ENCODE measurements around the gene DCAF8. TPM values are rescaled to one million over a fixed set of nuclear protein-coding genes. Genes with fewer than 3 reads are reported as not detected.

The DCAF8 gene
- total and polyA plus RNA-seq, 2 experiments from 2014 or later = 55.0 to 104 TPM

DNA sequence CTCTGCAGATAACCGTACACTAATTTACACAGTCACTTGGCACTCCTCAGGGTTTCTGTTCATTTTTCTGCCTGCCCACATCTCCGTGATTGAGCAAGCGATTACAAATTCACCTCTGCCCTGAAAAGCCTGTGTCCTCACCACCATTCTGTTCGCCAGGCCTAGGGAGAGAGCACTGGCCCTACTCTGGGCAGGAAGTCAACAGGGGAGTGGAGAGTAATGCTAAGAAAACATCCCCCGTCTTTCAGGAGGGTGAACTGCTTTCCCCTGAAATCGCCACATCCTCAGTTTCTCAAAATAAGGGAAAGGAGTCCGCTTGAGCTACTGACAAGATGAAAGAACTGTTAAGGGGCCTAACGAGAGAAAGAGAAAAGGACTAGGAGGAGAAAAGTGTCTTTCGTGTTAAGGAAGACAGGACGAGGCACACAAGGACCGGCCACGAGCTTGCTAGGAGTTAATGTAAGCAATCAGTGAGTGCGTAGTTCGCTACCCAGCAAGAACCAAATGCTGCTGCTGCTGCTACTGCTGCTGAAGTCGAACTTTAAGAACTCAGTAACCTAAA, 22.0 kb upstream of the DCAF8 start:
- Histone ChIP-seq H3K27me3 (ENCODE audit: insufficient read depth) (no peaks in the 10 kb centered on the region), H3K27ac (ENCODE audit: low read depth) (peak overlapping the region; percentile 39; the same call in 1 of the 2 replicates), H3K36me3 (ENCODE audit: insufficient read depth) (peaks cover 44% of the 10 kb centered on the region), H2AFZ (peak overlapping the region; percentile 7), H3K79me2 (replicated peaks; ENCODE audit: insufficient read depth) (peaks cover 21% of the 10 kb centered on the region), H3K4me1 (ENCODE audit: insufficient read depth) (peaks cover 14% of the 10 kb centered on the region), H3F3A (replicated peaks; ENCODE audit: low read depth) (0 out of 2 replicates have a peak, but pooled peaks cover 3% of the 10 kb centered on the region), H4K20me1 (replicated peaks; ENCODE audit: insufficient read depth) (no peaks in the 10 kb centered on the region), H3K4me3 (peak overlapping the region; percentile 90), H3K4me2 (peak overlapping the region; percentile 90), H3K9me2 (ENCODE audit: insufficient read depth) (no peaks in the 10 kb centered on the region)
- no peak for TF ChIP-seq EZH2phosphoT487 (IDR thresholded peaks at IDR 0.05; ENCODE audit: unreplicated experiment)
- TF ChIP-seq STAT1 (IDR thresholded peaks at IDR 0.05; ENCODE audit: unreplicated experiment) = no peak
- TF ChIP-seq EZH2 (IDR thresholded peaks at IDR 0.05; ENCODE audit: low read depth, unreplicated experiment) = no peak
- TF ChIP-seq, protein P1, sequence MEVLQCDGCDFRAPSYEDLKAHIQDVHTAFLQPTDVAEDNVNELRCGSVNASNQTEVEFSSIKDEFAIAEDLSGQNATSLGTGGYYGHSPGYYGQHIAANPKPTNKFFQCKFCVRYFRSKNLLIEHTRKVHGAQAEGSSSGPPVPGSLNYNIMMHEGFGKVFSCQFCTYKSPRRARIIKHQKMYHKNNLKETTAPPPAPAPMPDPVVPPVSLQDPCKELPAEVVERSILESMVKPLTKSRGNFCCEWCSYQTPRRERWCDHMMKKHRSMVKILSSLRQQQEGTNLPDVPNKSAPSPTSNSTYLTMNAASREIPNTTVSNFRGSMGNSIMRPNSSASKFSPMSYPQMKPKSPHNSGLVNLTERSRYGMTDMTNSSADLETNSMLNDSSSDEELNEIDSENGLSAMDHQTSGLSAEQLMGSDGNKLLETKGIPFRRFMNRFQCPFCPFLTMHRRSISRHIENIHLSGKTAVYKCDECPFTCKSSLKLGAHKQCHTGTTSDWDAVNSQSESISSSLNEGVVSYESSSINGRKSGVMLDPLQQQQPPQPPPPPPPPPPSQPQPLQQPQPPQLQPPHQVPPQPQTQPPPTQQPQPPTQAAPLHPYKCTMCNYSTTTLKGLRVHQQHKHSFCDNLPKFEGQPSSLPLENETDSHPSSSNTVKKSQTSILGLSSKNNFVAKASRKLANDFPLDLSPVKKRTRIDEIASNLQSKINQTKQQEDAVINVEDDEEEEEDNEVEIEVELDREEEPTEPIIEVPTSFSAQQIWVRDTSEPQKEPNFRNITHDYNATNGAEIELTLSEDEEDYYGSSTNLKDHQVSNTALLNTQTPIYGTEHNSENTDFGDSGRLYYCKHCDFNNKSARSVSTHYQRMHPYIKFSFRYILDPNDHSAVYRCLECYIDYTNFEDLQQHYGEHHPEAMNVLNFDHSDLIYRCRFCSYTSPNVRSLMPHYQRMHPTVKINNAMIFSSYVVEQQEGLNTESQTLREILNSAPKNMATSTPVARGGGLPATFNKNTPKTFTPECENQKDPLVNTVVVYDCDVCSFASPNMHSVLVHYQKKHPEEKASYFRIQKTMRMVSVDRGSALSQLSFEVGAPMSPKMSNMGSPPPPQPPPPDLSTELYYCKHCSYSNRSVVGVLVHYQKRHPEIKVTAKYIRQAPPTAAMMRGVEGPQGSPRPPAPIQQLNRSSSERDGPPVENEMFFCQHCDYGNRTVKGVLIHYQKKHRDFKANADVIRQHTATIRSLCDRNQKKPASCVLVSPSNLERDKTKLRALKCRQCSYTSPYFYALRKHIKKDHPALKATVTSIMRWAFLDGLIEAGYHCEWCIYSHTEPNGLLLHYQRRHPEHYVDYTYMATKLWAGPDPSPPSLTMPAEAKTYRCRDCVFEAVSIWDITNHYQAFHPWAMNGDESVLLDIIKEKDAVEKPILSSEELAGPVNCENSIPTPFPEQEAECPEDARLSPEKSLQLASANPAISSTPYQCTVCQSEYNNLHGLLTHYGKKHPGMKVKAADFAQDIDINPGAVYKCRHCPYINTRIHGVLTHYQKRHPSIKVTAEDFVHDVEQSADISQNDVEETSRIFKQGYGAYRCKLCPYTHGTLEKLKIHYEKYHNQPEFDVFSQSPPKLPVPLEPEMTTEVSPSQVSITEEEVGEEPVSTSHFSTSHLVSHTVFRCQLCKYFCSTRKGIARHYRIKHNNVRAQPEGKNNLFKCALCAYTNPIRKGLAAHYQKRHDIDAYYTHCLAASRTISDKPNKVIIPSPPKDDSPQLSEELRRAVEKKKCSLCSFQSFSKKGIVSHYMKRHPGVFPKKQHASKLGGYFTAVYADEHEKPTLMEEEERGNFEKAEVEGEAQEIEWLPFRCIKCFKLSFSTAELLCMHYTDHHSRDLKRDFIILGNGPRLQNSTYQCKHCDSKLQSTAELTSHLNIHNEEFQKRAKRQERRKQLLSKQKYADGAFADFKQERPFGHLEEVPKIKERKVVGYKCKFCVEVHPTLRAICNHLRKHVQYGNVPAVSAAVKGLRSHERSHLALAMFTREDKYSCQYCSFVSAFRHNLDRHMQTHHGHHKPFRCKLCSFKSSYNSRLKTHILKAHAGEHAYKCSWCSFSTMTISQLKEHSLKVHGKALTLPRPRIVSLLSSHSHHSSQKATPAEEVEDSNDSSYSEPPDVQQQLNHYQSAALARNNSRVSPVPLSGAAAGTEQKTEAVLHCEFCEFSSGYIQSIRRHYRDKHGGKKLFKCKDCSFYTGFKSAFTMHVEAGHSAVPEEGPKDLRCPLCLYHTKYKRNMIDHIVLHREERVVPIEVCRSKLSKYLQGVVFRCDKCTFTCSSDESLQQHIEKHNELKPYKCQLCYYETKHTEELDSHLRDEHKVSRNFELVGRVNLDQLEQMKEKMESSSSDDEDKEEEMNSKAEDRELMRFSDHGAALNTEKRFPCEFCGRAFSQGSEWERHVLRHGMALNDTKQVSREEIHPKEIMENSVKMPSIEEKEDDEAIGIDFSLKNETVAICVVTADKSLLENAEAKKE (CRISPR knock-in tag; IDR thresholded peaks at IDR 0.05) = no peak
- TF ChIP-seq, protein P2, sequence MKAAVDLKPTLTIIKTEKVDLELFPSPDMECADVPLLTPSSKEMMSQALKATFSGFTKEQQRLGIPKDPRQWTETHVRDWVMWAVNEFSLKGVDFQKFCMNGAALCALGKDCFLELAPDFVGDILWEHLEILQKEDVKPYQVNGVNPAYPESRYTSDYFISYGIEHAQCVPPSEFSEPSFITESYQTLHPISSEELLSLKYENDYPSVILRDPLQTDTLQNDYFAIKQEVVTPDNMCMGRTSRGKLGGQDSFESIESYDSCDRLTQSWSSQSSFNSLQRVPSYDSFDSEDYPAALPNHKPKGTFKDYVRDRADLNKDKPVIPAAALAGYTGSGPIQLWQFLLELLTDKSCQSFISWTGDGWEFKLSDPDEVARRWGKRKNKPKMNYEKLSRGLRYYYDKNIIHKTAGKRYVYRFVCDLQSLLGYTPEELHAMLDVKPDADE (IDR thresholded peaks at IDR 0.05) = no peak
- H3K4me3 Mint-ChIP-seq = peak overlapping the region; percentile 91
- H3K27ac Mint-ChIP-seq = peak overlapping the region; percentile 97
- no peaks in the 10 kb centered on the region for H3K9me3 Mint-ChIP-seq
- H3K36me3 Mint-ChIP-seq (ENCODE audit: low read depth) = peaks cover 44% of the 10 kb centered on the region
- peak; percentile 44 for DNase-seq (ENCODE audit: low spot score)
- peaks cover 2% of the 10 kb centered on the region for H3K27me3 Mint-ChIP-seq (ENCODE audit: insufficient read depth, low read depth, poor library complexity)
- peaks cover 20% of the 10 kb centered on the region for H3K4me1 Mint-ChIP-seq
- ATAC-seq = peak; percentile 42

Measured in GM23338 (cell line).